ENCODE data around the gene DCAF11. TPM values are rescaled to one million over a fixed set of nuclear protein-coding genes. Genes with fewer than 3 reads are reported as not detected.
A peak's percentile ranks its signal among the peaks of the same experiment; 100 is the strongest.

Gene DCAF11
- total RNA-seq, 1 donor from 2014 or later: 30.7 TPM

DNA sequence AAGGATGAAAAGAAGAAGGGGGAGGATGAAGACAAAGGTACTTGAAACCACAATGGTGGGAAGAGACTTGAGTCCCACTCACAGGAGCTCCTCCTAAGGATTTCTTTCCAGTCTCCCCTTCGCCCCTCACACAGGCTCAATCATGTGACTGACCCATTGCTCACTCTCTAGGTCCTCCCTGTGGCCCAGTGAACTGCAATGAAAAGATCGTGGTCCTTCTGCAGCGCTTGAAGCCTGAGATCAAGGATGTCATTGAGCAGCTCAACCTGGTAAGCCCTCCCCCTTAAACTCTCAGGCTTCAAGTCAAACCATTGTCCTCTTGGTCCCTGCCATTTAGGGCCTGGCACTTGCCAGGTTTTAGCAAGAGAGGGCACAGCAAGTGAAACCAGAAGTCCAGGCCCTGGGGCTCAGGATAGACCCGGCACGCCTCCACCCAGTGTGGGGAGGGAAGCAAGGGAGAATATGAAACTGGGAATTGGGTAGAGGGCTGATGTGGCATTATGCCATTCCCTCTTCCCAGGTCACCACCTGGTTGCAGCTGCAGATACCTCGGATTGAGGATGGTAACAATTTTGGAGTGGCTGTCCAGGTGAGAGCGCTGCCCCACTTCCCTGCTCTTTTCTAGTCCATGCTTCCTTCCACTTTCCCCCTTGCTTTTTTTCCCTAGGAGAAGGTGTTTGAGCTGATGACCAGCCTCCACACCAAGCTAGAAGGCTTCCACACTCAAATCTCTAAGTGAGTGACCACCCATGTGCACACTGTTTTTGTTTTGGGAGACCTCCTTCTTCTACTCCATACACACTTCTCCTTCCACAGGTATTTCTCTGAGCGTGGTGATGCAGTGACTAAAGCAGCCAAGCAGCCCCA lies 23.2 kb downstream of the DCAF11 start:
- Mint-ChIP-seq H3K27ac (ENCODE audit: unreplicated experiment) (no peak overlapping the region), H3K27me3 (ENCODE audit: low read depth) (no peaks in the 10 kb centered on the region), H3K36me3 (ENCODE audit: low read depth) (peaks cover 11% of the 10 kb centered on the region), H3K4me1 (ENCODE audit: low read depth) (peaks cover 51% of the 10 kb centered on the region), H3K4me3 (ENCODE audit: unreplicated experiment) (no peak overlapping the region), H3K9me3 (ENCODE audit: low read depth) (no peaks in the 10 kb centered on the region)
- no peak for DNase-seq (ENCODE audit: low spot score)
- TF ChIP-seq CTCF (IDR thresholded peaks at IDR 0.05): no peak

DNA sequence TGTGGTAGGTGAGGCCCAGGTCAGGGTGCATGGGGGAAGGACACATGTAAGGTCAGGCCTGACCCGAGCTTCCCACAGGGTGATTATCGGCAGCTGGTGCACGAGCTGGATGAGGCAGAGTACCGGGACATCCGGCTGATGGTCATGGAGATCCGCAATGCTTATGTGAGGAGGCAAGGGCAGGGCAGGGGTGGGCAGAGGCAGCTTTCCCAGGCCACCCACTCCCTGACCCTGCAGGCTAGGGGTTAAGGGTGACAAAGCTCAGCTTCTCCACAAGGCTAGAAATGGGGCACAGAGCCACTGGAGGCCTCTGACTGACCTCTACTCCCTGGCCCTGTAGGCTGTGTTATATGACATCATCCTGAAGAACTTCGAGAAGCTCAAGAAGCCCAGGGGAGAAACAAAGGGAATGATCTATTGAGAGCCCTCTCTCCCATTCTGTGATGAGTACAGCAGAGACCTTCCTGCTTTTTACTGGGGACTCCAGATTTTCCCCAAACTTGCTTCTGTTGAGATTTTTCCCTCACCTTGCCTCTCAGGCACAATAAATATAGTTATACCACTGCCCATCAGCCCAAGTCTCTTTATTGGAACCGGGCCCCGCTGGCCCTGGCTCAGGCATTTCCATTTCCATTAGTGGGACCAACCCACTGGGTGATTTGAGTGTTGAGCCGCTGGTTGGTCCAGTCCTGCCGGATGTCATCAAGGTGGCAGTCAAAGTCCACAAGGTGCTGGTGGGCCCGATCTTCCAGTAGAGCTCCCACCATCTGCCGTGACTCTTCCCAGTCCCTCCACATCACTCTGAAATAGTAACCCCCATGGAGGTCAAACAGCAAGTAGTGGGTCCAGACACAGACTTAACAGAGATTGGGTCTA lies 24.1 kb downstream of the DCAF11 start:
- DNase-seq (ENCODE audit: low spot score): no peak
- H3K27me3 Mint-ChIP-seq (ENCODE audit: low read depth): no peaks in the 10 kb centered on the region
- H3K4me1 Mint-ChIP-seq (ENCODE audit: low read depth): peaks cover 51% of the 10 kb centered on the region
- no peaks in the 10 kb centered on the region for H3K9me3 Mint-ChIP-seq (ENCODE audit: low read depth)
- no peak for TF ChIP-seq CTCF (IDR thresholded peaks at IDR 0.05)
- no peak overlapping the region for H3K27ac Mint-ChIP-seq (ENCODE audit: unreplicated experiment)
- H3K36me3 Mint-ChIP-seq (ENCODE audit: low read depth): peaks cover 11% of the 10 kb centered on the region
- no peak overlapping the region for H3K4me3 Mint-ChIP-seq (ENCODE audit: unreplicated experiment)

DNA sequence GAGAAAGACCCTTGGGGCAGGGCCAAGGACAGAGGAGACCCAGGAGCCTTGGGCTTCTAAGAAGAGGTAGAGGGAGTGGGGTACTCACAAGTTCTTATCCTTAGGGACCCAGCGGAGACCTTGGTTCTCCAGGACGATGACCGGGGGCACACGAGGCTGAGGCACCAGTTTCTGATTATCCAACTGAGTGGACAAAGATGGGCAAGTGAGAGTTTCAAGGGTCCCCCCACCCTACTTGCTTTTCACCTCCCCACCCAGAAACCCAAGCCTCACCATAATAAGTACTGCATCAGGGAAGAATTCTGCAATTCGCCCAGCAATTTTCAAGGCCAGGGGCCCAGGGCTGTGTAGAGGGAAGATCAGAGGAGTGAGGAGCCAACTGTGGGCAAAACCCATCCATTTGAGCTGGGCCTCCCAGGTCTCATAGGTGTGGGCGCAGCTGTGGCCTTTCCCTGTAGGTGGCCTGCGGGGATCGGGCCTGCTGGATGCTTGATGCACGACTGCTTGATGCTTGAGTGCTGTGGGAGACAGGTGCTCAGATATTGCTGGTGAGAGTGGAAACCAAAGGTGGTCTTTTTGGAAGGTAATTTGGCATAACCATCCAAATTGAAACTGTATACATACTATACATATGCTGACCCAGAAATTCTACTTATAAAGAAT lies 24.8 kb downstream of the DCAF11 start:
- Mint-ChIP-seq H3K4me1 (ENCODE audit: low read depth) (peaks cover 51% of the 10 kb centered on the region), H3K4me3 (ENCODE audit: unreplicated experiment) (no peak overlapping the region), H3K27ac (ENCODE audit: unreplicated experiment) (no peak overlapping the region), H3K36me3 (ENCODE audit: low read depth) (peaks cover 11% of the 10 kb centered on the region), H3K9me3 (ENCODE audit: low read depth) (no peaks in the 10 kb centered on the region), H3K27me3 (ENCODE audit: low read depth) (no peaks in the 10 kb centered on the region)
- TF ChIP-seq CTCF (IDR thresholded peaks at IDR 0.05): no peak
- no peak for DNase-seq (ENCODE audit: low spot score)

GRCh38 chr14:24141097-24141880 lies 26.7 kb downstream of the DCAF11 start, which contains the start of gene EMC9:
Gene EMC9, minus strand, starts transcription at chr14:24141591. Its CDS starts 287 bp downstream, at chr14:24141304.
- peaks cover 56% of the 10 kb centered on the region for H3K4me1 Mint-ChIP-seq (ENCODE audit: low read depth)
- peaks cover 11% of the 10 kb centered on the region for H3K36me3 Mint-ChIP-seq (ENCODE audit: low read depth)

More at GRCh38 chr14:24141097-24141880, 26.7 kb downstream of the DCAF11 start, which contains the start of gene EMC9:
- DNase-seq (ENCODE audit: low spot score): peak; percentile 100
- no peaks in the 10 kb centered on the region for H3K27me3 Mint-ChIP-seq (ENCODE audit: low read depth)
- peak; percentile 72 for TF ChIP-seq CTCF (IDR thresholded peaks at IDR 0.05)
- H3K27ac Mint-ChIP-seq (ENCODE audit: unreplicated experiment): peak within 1 kb of the TSS; percentile 97
- no peaks in the 10 kb centered on the region for H3K9me3 Mint-ChIP-seq (ENCODE audit: low read depth)
- H3K4me3 Mint-ChIP-seq (ENCODE audit: unreplicated experiment): peak within 1 kb of the TSS; percentile 90

Measured in chondrocyte (in vitro differentiated cells).